GM19099 (cell line): ENCODE measurements around the gene LAP3.

Experiments
- POLR2A ChIP-seq: IDR thresholded peaks from 3 replicates; pipeline ENCODE4 v1.6.1; 2011; ENCODE audit warnings: low read depth; ENCODE audit not compliant: insufficient read length; ENCODE audit errors: extremely low read depth

The LAP3 gene

GRCh38 chr4:17557880-17558279 lies 19.1 kb upstream of the LAP3 start:
- TF ChIP-seq POLR2A, result no peak

GRCh38 chr4:17558941-17559708 lies 17.9 kb upstream of the LAP3 start:
- no peak for TF ChIP-seq POLR2A

GRCh38 chr4:17559709-17560048 lies 17.3 kb upstream of the LAP3 start:
- TF ChIP-seq POLR2A, result no peak

GRCh38 chr4:17560065-17560673 lies 16.8 kb upstream of the LAP3 start:
- TF ChIP-seq POLR2A, result no peak

- TF ChIP-seq POLR2A, result no peak
These were observed 15.6 kb upstream of the LAP3 start for GRCh38 chr4:17561195-17561909.

- TF ChIP-seq POLR2A, result no peak
These were observed 14.8 kb upstream of the LAP3 start for GRCh38 chr4:17562157-17562556.

GRCh38 chr4:17565846-17566245 lies 11.2 kb upstream of the LAP3 start:
- no peak for TF ChIP-seq POLR2A

GRCh38 chr4:17567271-17567670 lies 9.7 kb upstream of the LAP3 start:
- TF ChIP-seq POLR2A, result no peak

GRCh38 chr4:17574206-17574605 lies 2.8 kb upstream of the LAP3 start:
- TF ChIP-seq POLR2A, result no peak

- TF ChIP-seq POLR2A, result no peak
These were observed 875 bp downstream of the LAP3 start for GRCh38 chr4:17577665-17578481.

GRCh38 chr4:17578482-17578891 lies 1.5 kb downstream of the LAP3 start:
- no peak for TF ChIP-seq POLR2A

GRCh38 chr4:17580969-17581368 lies 4.0 kb downstream of the LAP3 start:
- no peak for TF ChIP-seq POLR2A

- no peak for TF ChIP-seq POLR2A
These were observed 6.3 kb downstream of the LAP3 start for GRCh38 chr4:17583276-17583675.

- no peak for TF ChIP-seq POLR2A
These were observed 6.9 kb downstream of the LAP3 start for GRCh38 chr4:17583941-17584340.
